Lung (tissue), 12 donors: ENCODE data around the gene CFAP100. TPM values are rescaled to one million over a fixed set of nuclear protein-coding genes. Genes with fewer than 3 reads are reported as not detected.

Source experiments
- ATAC-seq: fragments of 200-7000 bp; cut with Tn5 transposase; one replicate; pipeline ENCODE4 v1.9.1; 2020; ENCODE audit warnings: moderate number of reproducible peaks; ENCODE audit not compliant: insufficient read depth, low FRiP score
- DNase-seq, 3 donors: peaks; one replicate each; pipeline ENCODE4 v3.0.0-alpha.2; 2013 to 2017
- H3K27ac ChIP-seq, 2 donors: one replicate each; pipeline ENCODE4 v1.5.1; 2013; ENCODE audit warnings: mild to moderate bottlenecking in 2 of 2, moderate library complexity in 2 of 2, control low read depth in 1 of 2, inconsistent platforms in 1 of 2, low read depth in 1 of 2, low read length in 1 of 2
- H3K27me3 ChIP-seq, 3 donors: one replicate each; pipeline ENCODE4 v1.5.1; 2013; ENCODE audit warnings: low read length in 2 of 3; ENCODE audit not compliant: control insufficient read depth in 3 of 3, insufficient read depth in 3 of 3
- H3K36me3 ChIP-seq, 4 donors: one replicate each; pipeline ENCODE4 v1.5.1; 2013; ENCODE audit warnings: low read length in 4 of 4, mild to moderate bottlenecking in 1 of 4, moderate library complexity in 1 of 4; ENCODE audit not compliant: control insufficient read depth in 4 of 4, insufficient read depth in 4 of 4
- H3K4me1 ChIP-seq, 5 donors: one replicate each; pipeline ENCODE4 v1.5.1; 2013; ENCODE audit warnings: low read length in 5 of 5, mild to moderate bottlenecking in 2 of 5, moderate library complexity in 1 of 5; ENCODE audit not compliant: control insufficient read depth in 5 of 5, insufficient read depth in 5 of 5
- H3K4me3 ChIP-seq: one replicate; pipeline ENCODE4 v1.5.1; 2013; ENCODE audit warnings: mild to moderate bottlenecking, control low read depth, moderate library complexity
- H3K9ac ChIP-seq, 2 donors: one replicate each; pipeline ENCODE4 v1.5.1; 2013; ENCODE audit warnings: low read length in 2 of 2, control low read depth in 1 of 2; ENCODE audit not compliant: insufficient read depth in 1 of 2
- H3K9me3 ChIP-seq, 4 donors: one replicate each; pipeline ENCODE4 v1.5.1; 2013; ENCODE audit warnings: low read length in 3 of 4, mild to moderate bottlenecking in 1 of 4, moderate library complexity in 1 of 4; ENCODE audit not compliant: control insufficient read depth in 4 of 4, insufficient read depth in 3 of 4
- CTCF ChIP-seq: IDR thresholded peaks from 2 replicates; pipeline ENCODE4 v1.5.1; 2012; ENCODE audit warnings: mild to moderate bottlenecking; ENCODE audit errors: control extremely low read depth, extremely low read depth
- WGBS, 2 donors: extraction: QIAGEN DNeasy Blood & Tissue Kit; methylation state at CpG; one replicate each; pipeline ENCODE4 v1.1.7; 2013; 5-methylcytosine and 5-hydroxymethylcytosine counted together
- polyA plus RNA-seq, 2 donors: library from polyadenylated mRNA; stranded (reverse); fragments of 200-250 nt; gene quantifications; one replicate each; pipeline ENCODE4 v1.2.1, GENCODE V29; 2013
- total RNA-seq, 2 donors: library from RNA; depleted of rRNA in 1 of 2; stranded (reverse); fragments of >200 nt in 1 of 2; gene quantifications; one replicate each; pipeline ENCODE4 v1.2.1, GENCODE V29; 2014 to 2021
- donor health status: control.
- donor health status: control.
- donor health status: Bipolar disorder and iron deficiency.
- donor health status: healthy.
- donor health status: DM: yes; HTN: yes; CAD: no.

The CFAP100 gene
- total and polyA plus RNA-seq, 4 donors = 7.7 to 31.9 (median 11.5) TPM

GRCh38 chr3:126360714-126361060 lies 34.0 kb upstream of the CFAP100 start:
- no peak for TF ChIP-seq CTCF
- peaks cover 0 to 15% (median under 1%) of the 10 kb centered on the region in 5 donors for H3K4me1 ChIP-seq
- no peak for DNase-seq
- no peaks in the 10 kb centered on the region for H3K36me3 ChIP-seq
- 79 to 88% methylated on average over 3 of the region's 3 CpGs for WGBS, 2 donors
- no peak overlapping the region for H3K27ac ChIP-seq
- no peak overlapping the region for H3K4me3 ChIP-seq
- peaks cover 0 to 3% (median 0%) of the 10 kb centered on the region in 4 donors for H3K9me3 ChIP-seq
- H3K27me3 ChIP-seq = peaks cover 0 to 6% (median 0%) of the 10 kb centered on the region in 3 donors
- H3K9ac ChIP-seq = no peak overlapping the region
- ATAC-seq = no peak

- no peak overlapping the region for H3K4me3 ChIP-seq
- H3K36me3 ChIP-seq = no peaks in the 10 kb centered on the region
- ATAC-seq (no peak), DNase-seq (no peak)
- peaks cover 0 to 3% (median 0%) of the 10 kb centered on the region in 4 donors for H3K9me3 ChIP-seq
- H3K27me3 ChIP-seq = peaks cover 0 to 6% (median 0%) of the 10 kb centered on the region in 3 donors
- 80 to 86% methylated on average over 9 of the region's 9 CpGs for WGBS, 2 donors
- TF ChIP-seq CTCF = no peak
- H3K27ac ChIP-seq = no peak overlapping the region
- peaks cover 0 to 10% (median 0%) of the 10 kb centered on the region in 5 donors for H3K4me1 ChIP-seq
- H3K9ac ChIP-seq = no peak overlapping the region
These were observed 33.5 kb upstream of the CFAP100 start for GRCh38 chr3:126361211-126361610.

- Histone ChIP-seq H3K27me3 (no peaks in the 10 kb centered on the region), H3K4me1 (no peaks in the 10 kb centered on the region), H3K4me3 (no peak overlapping the region), H3K36me3 (no peaks in the 10 kb centered on the region), H3K9ac (no peak overlapping the region), H3K27ac (no peak overlapping the region), H3K9me3 (no peaks in the 10 kb centered on the region)
- no peak for TF ChIP-seq CTCF
- ATAC-seq = no peak
- peak in 2 of 3 donors; percentile 15 to 49 for DNase-seq
- WGBS, 2 donors = 91 to 92% methylated on average over 9 of the region's 9 CpGs
These were observed 30.5 kb upstream of the CFAP100 start for GRCh38 chr3:126364130-126364695.
